Activated naive CD4-positive, alpha-beta T cell treated with anti-CD3 and anti-CD28 coated beads, Interleukin-2, amount 10 ng/mL, durations not matched to agents 7 days and 5 days (primary cell): ENCODE data around the gene GADD45G.

ENCODE experiments used
- CTCF ChIA-PET: fragments of 350-600 bp; sonication (Branson Sonifier 250); formaldehyde crosslinking; loops from one replicate; lab custom pipeline; 2021; ENCODE audit warnings: antibody characterized with exemption; lab: Charles Lee
- DNase-seq: peaks from one replicate; pipeline ENCODE4 v3.0.0-alpha.2; 2020
- H3K27ac Mint-ChIP-seq: one replicate; pipeline ENCODE4 v1.8.0; 2021; ENCODE audit warnings: mild to moderate bottlenecking, moderate library complexity, mixed read lengths
- H3K27me3 Mint-ChIP-seq: one replicate; pipeline ENCODE4 v1.8.0; 2021; ENCODE audit warnings: mild to moderate bottlenecking, mixed read lengths
- H3K36me3 Mint-ChIP-seq: one replicate; pipeline ENCODE4 v1.8.0; 2021; ENCODE audit warnings: mixed read lengths
- H3K4me1 Mint-ChIP-seq: one replicate; pipeline ENCODE4 v1.8.0; 2021; ENCODE audit warnings: mixed read lengths
- H3K4me3 Mint-ChIP-seq: one replicate; pipeline ENCODE4 v1.8.0; 2021; ENCODE audit warnings: mild to moderate bottlenecking, moderate library complexity, mixed read lengths
- H3K9me3 Mint-ChIP-seq: one replicate; pipeline ENCODE4 v1.8.0; 2021; ENCODE audit warnings: mixed read lengths

The GADD45G gene

GRCh38 chr9:89579741-89580385 is 24.9 kb upstream of the GADD45G start:
- peaks cover 15% of the 10 kb centered on the region for H3K4me1 Mint-ChIP-seq
- no peak overlapping the region for H3K4me3 Mint-ChIP-seq
- DNase-seq: peak; percentile 54
- H3K36me3 Mint-ChIP-seq: peaks cover 1% of the 10 kb centered on the region
- CTCF ChIA-PET: interaction anchor here (1.1 kb wide), 1 partner anchor 522 kb away, joined by 4 read pairs; no protein-coding TSS in a partner anchor
- H3K27ac Mint-ChIP-seq: no peak overlapping the region
- H3K27me3 Mint-ChIP-seq: peaks cover 60% of the 10 kb centered on the region
- H3K9me3 Mint-ChIP-seq: peaks cover 3% of the 10 kb centered on the region

GRCh38 chr9:89586311-89586710 is 18.5 kb upstream of the GADD45G start:
- H3K9me3 Mint-ChIP-seq: peaks cover 3% of the 10 kb centered on the region
- H3K4me3 Mint-ChIP-seq: no peak overlapping the region
- H3K27ac Mint-ChIP-seq: no peak overlapping the region
- H3K4me1 Mint-ChIP-seq: no peaks in the 10 kb centered on the region
- DNase-seq: no peak
- peaks cover 1% of the 10 kb centered on the region for H3K36me3 Mint-ChIP-seq
- CTCF ChIA-PET: interaction anchor here (1.9 kb wide), 1 partner anchor 12 kb away, joined by 8 read pairs; no protein-coding TSS in a partner anchor
- peaks cover 67% of the 10 kb centered on the region for H3K27me3 Mint-ChIP-seq

GRCh38 chr9:89588271-89588879 is 16.4 kb upstream of the GADD45G start:
- Mint-ChIP-seq H3K27me3 (peaks cover 71% of the 10 kb centered on the region), H3K9me3 (peaks cover 3% of the 10 kb centered on the region), H3K27ac (no peak overlapping the region), H3K4me1 (no peaks in the 10 kb centered on the region), H3K4me3 (no peak overlapping the region), H3K36me3 (peaks cover 1% of the 10 kb centered on the region)
- CTCF ChIA-PET: interaction anchor here (1.4 to 1.7 kb wide), 2 partner anchors 10 to 517 kb away, joined by 3 to 8 read pairs; no protein-coding TSS in a partner anchor
- DNase-seq: no peak

GRCh38 chr9:89590415-89590814 is 14.4 kb upstream of the GADD45G start:
- no peak overlapping the region for H3K27ac Mint-ChIP-seq
- H3K4me1 Mint-ChIP-seq: no peaks in the 10 kb centered on the region
- H3K36me3 Mint-ChIP-seq: no peaks in the 10 kb centered on the region
- DNase-seq: no peak
- H3K4me3 Mint-ChIP-seq: no peak overlapping the region
- CTCF ChIA-PET: interaction anchor here (1.1 kb wide), 1 partner anchor 512 kb away, joined by 3 read pairs; no protein-coding TSS in a partner anchor
- peaks cover 70% of the 10 kb centered on the region for H3K27me3 Mint-ChIP-seq
- H3K9me3 Mint-ChIP-seq: no peaks in the 10 kb centered on the region

- Mint-ChIP-seq H3K9me3 (no peaks in the 10 kb centered on the region), H3K27me3 (peaks cover 62% of the 10 kb centered on the region), H3K4me1 (no peaks in the 10 kb centered on the region), H3K36me3 (no peaks in the 10 kb centered on the region), H3K4me3 (no peak overlapping the region), H3K27ac (no peak overlapping the region)
- CTCF ChIA-PET: interaction anchor here (2.7 to 3.8 kb wide), 3 partner anchors 11 to 508 kb away, joined by 9 to 29 read pairs (median 18); no protein-coding TSS in a partner anchor
- DNase-seq: no peak
Observed at GRCh38 chr9:89591274-89592212, 13.3 kb upstream of the GADD45G start.

GRCh38 chr9:89592213-89592815 is 12.5 kb upstream of the GADD45G start:
- no peak overlapping the region for H3K27ac Mint-ChIP-seq
- H3K9me3 Mint-ChIP-seq: no peaks in the 10 kb centered on the region
- CTCF ChIA-PET: interaction anchor here (1.4 to 3.8 kb wide), 8 partner anchors 10 to 508 kb away, joined by 3 to 29 read pairs (median 8); no protein-coding TSS in a partner anchor
- no peak overlapping the region for H3K4me3 Mint-ChIP-seq
- no peak for DNase-seq
- H3K4me1 Mint-ChIP-seq: no peaks in the 10 kb centered on the region
- peaks cover 66% of the 10 kb centered on the region for H3K27me3 Mint-ChIP-seq
- no peaks in the 10 kb centered on the region for H3K36me3 Mint-ChIP-seq

- no peak overlapping the region for H3K27ac Mint-ChIP-seq
- no peaks in the 10 kb centered on the region for H3K36me3 Mint-ChIP-seq
- peaks cover 62% of the 10 kb centered on the region for H3K27me3 Mint-ChIP-seq
- H3K9me3 Mint-ChIP-seq: no peaks in the 10 kb centered on the region
- CTCF ChIA-PET: interaction anchor here (0.6 to 3.8 kb wide), 23 partner anchors 8 to 531 kb away, joined by 3 to 29 read pairs (median 4); no protein-coding TSS in a partner anchor
- H3K4me3 Mint-ChIP-seq: no peak overlapping the region
- no peaks in the 10 kb centered on the region for H3K4me1 Mint-ChIP-seq
- no peak for DNase-seq
Observed at GRCh38 chr9:89592963-89593726, 11.7 kb upstream of the GADD45G start.

- no peaks in the 10 kb centered on the region for H3K4me1 Mint-ChIP-seq
- DNase-seq: peak; percentile 78
- peaks cover 61% of the 10 kb centered on the region for H3K27me3 Mint-ChIP-seq
- H3K9me3 Mint-ChIP-seq: no peaks in the 10 kb centered on the region
- no peak overlapping the region for H3K4me3 Mint-ChIP-seq
- H3K36me3 Mint-ChIP-seq: no peaks in the 10 kb centered on the region
- no peak overlapping the region for H3K27ac Mint-ChIP-seq
- CTCF ChIA-PET: interaction anchor here (0.7 to 3.8 kb wide), 23 partner anchors 8 to 530 kb away, joined by 3 to 29 read pairs (median 4); no protein-coding TSS in a partner anchor
Observed at GRCh38 chr9:89593727-89594427, 10.9 kb upstream of the GADD45G start.

GRCh38 chr9:89594811-89595550 is 9.8 kb upstream of the GADD45G start:
- Mint-ChIP-seq H3K9me3 (no peaks in the 10 kb centered on the region), H3K36me3 (no peaks in the 10 kb centered on the region), H3K4me1 (no peaks in the 10 kb centered on the region), H3K27me3 (peaks cover 60% of the 10 kb centered on the region), H3K27ac (no peak overlapping the region), H3K4me3 (no peak overlapping the region)
- CTCF ChIA-PET: interaction anchor here (1.1 to 4.1 kb wide), 11 partner anchors 7 to 508 kb away, joined by 3 to 36 read pairs (median 5); no protein-coding TSS in a partner anchor
- DNase-seq: no peak

- no peak for DNase-seq
- no peaks in the 10 kb centered on the region for H3K36me3 Mint-ChIP-seq
- no peak overlapping the region for H3K4me3 Mint-ChIP-seq
- CTCF ChIA-PET: interaction anchor here (1.6 to 4.1 kb wide), 3 partner anchors 356 to 507 kb away, joined by 4 to 36 read pairs (median 9); no protein-coding TSS in a partner anchor
- peaks cover 63% of the 10 kb centered on the region for H3K27me3 Mint-ChIP-seq
- no peak overlapping the region for H3K27ac Mint-ChIP-seq
- H3K4me1 Mint-ChIP-seq: no peaks in the 10 kb centered on the region
- H3K9me3 Mint-ChIP-seq: no peaks in the 10 kb centered on the region
Observed at GRCh38 chr9:89595646-89596045, 9.2 kb upstream of the GADD45G start.

GRCh38 chr9:89596937-89597555 is 7.8 kb upstream of the GADD45G start:
- CTCF ChIA-PET: interaction anchor here (0.7 to 4.1 kb wide), 20 partner anchors 11 to 547 kb away, joined by 3 to 36 read pairs (median 4); no protein-coding TSS in a partner anchor
- Mint-ChIP-seq H3K36me3 (no peaks in the 10 kb centered on the region), H3K27ac (peak overlapping the region; percentile 2), H3K4me1 (no peaks in the 10 kb centered on the region), H3K9me3 (no peaks in the 10 kb centered on the region), H3K27me3 (peaks cover 62% of the 10 kb centered on the region), H3K4me3 (no peak overlapping the region)
- DNase-seq: no peak
